Stimulated activated CD4-positive, alpha-beta T cell treated with anti-CD3 and anti-CD28 coated beads, Interleukin-15, amount 100 ng/mL, for 1 hour (primary cell): ENCODE measurements around the gene RBMS3.

Experiments
- DNase-seq, 2 donors: peaks; one replicate each; pipeline ENCODE4 v3.0.0-alpha.2; 2020; ENCODE audit warnings: low read depth in 1 of 2, low spot score in 1 of 2

The RBMS3 gene

GRCh38 chr3:29926378-29926777, 645.5 kb downstream of the RBMS3 start:
- DNase-seq = no peak

- DNase-seq = no peak
These were observed 651.9 kb downstream of the RBMS3 start for GRCh38 chr3:29932696-29933325.

- DNase-seq = no peak
These were observed 653.1 kb downstream of the RBMS3 start for GRCh38 chr3:29933802-29934490.

GRCh38 chr3:29934751-29935150, 653.9 kb downstream of the RBMS3 start:
- no peak for DNase-seq

GRCh38 chr3:29936054-29936453, 655.2 kb downstream of the RBMS3 start:
- no peak for DNase-seq

- no peak for DNase-seq
These were observed 655.9 kb downstream of the RBMS3 start for GRCh38 chr3:29936766-29937165.

GRCh38 chr3:29937185-29937584, 656.3 kb downstream of the RBMS3 start:
- no peak for DNase-seq

GRCh38 chr3:29940759-29941323, 660.0 kb downstream of the RBMS3 start:
- no peak for DNase-seq

- no peak for DNase-seq
These were observed 661.4 kb downstream of the RBMS3 start for GRCh38 chr3:29942297-29942696.

GRCh38 chr3:29949131-29949530, 668.3 kb downstream of the RBMS3 start:
- no peak for DNase-seq

- no peak for DNase-seq
These were observed 669.2 kb downstream of the RBMS3 start for GRCh38 chr3:29949940-29950616.

- no peak for DNase-seq
These were observed 671.6 kb downstream of the RBMS3 start for GRCh38 chr3:29952431-29952830.

GRCh38 chr3:29955413-29955812, 674.5 kb downstream of the RBMS3 start:
- no peak for DNase-seq

GRCh38 chr3:29958816-29959215, 677.9 kb downstream of the RBMS3 start:
- DNase-seq = no peak

GRCh38 chr3:29971895-29972294, 691.0 kb downstream of the RBMS3 start:
- DNase-seq = no peak

GRCh38 chr3:29972320-29972993, 691.6 kb downstream of the RBMS3 start:
- no peak for DNase-seq

- DNase-seq = no peak
These were observed 692.9 kb downstream of the RBMS3 start for GRCh38 chr3:29973763-29974162.

GRCh38 chr3:29976871-29977270, 696.0 kb downstream of the RBMS3 start:
- no peak for DNase-seq

GRCh38 chr3:29977360-29977759, 696.5 kb downstream of the RBMS3 start:
- DNase-seq = no peak

GRCh38 chr3:29978036-29978435, 697.2 kb downstream of the RBMS3 start:
- DNase-seq = no peak

- no peak for DNase-seq
These were observed 710.3 kb downstream of the RBMS3 start for GRCh38 chr3:29991198-29991597.

- DNase-seq = no peak
These were observed 721.9 kb downstream of the RBMS3 start for GRCh38 chr3:30002797-30003196.
